Left lung (tissue), 10 donors: ENCODE measurements around the gene METTL9. TPM values are rescaled to one million over a fixed set of nuclear protein-coding genes. Genes with fewer than 3 reads are reported as not detected.

Source experiments
- ATAC-seq: fragments of 200-7000 bp; cut with Tn5 transposase; one replicate; pipeline ENCODE4 v1.9.1; 2020; ENCODE audit warnings: moderate library complexity
- DNase-seq, 4 donors: peaks; one replicate each; pipeline ENCODE4 v3.0.0-alpha.2; 2013 to 2020
- H3K27ac ChIP-seq, 2 donors: fragments of 200-600 bp; sonication (generic) in 1 of 2; one replicate each; pipeline versions ENCODE4 v1.5.0 to v1.8.0; 2020 to 2021
- H3K27me3 ChIP-seq, 2 donors: fragments of 200-600 bp; sonication (generic) in 1 of 2; one replicate each; pipeline versions ENCODE4 v1.5.0 to v1.8.0; 2020 to 2021
- H3K36me3 ChIP-seq, 2 donors: fragments of 200-600 bp; sonication (generic) in 1 of 2; one replicate each; pipeline versions ENCODE4 v1.5.0 to v1.8.0; 2020 to 2021
- H3K4me1 ChIP-seq, 2 donors: fragments of 200-600 bp; one replicate each; pipeline ENCODE4 v1.8.0; 2021
- H3K4me3 ChIP-seq, 2 donors: fragments of 200-600 bp; sonication (generic) in 1 of 2; one replicate each; pipeline versions ENCODE4 v1.5.0 to v1.8.0; 2020 to 2021; ENCODE audit warnings: mild to moderate bottlenecking in 1 of 2
- H3K9me3 ChIP-seq, 2 donors: fragments of 200-600 bp; sonication (generic) in 1 of 2; one replicate each; pipeline versions ENCODE4 v1.5.0 to v1.8.0; 2020 to 2021
- CTCF ChIP-seq, 2 donors: fragments of 200-600 bp; sonication (generic) in 1 of 2; IDR thresholded peaks; one replicate each; pipeline versions ENCODE4 v1.5.0 to v1.8.0; 2021; ENCODE audit warnings: antibody characterized with exemption in 2 of 2
- intact Hi-C, 2 donors: fragments of 100-400 bp; cut with DNase I; formaldehyde crosslinking; loops; one replicate each; pipeline versions ENCODE4 v1.11.2 to v1.14.2; 2022
- polyA plus RNA-seq, 6 donors: library from polyadenylated mRNA; unstranded; fragments of 120-200 nt; gene quantifications; one replicate each; pipeline ENCODE4 v1.2.1, GENCODE V29; 2013; ENCODE audit not compliant: insufficient read length in 6 of 6
- total RNA-seq, 2 donors: library from RNA; stranded (reverse); fragmentation: NEBNext Ultra II Directional; extraction: Animal tissue kit (Norgen Biotek cat#: 25700); gene quantifications; one replicate each; pipeline ENCODE4 v1.2.1, GENCODE V29; 2021
- donor health status: DM: no; HTN: yes; CAD: no.
- donor health status: DM: no; HTN: no; CAD: no.

Gene METTL9
- total and polyA plus RNA-seq, 8 donors, result 93.7 to 169 (median 154) TPM

GRCh38 chr16:21639493-21639892 is 40.1 kb downstream of the METTL9 start:
- DNase-seq, result no peak
- H3K27me3 ChIP-seq, result no peaks in the 10 kb centered on the region
- intact Hi-C loops, result no loop called here
- no peak overlapping the region for H3K4me3 ChIP-seq
- peaks cover 0 to 72% of the 10 kb centered on the region in 2 donors for H3K36me3 ChIP-seq
- peaks cover 0 to 60% of the 10 kb centered on the region in 2 donors for H3K4me1 ChIP-seq
- H3K27ac ChIP-seq, result peak overlapping the region in 1 of 2 donors; percentile 18
- no peak for TF ChIP-seq CTCF (IDR thresholded peaks at IDR 0.05)
- ATAC-seq, result no peak
- H3K9me3 ChIP-seq, result no peaks in the 10 kb centered on the region

GRCh38 chr16:21641916-21642315 is 42.5 kb downstream of the METTL9 start:
- DNase-seq (no peak), ATAC-seq (no peak)
- Histone ChIP-seq H3K27me3 (no peaks in the 10 kb centered on the region), H3K27ac (no peak overlapping the region), H3K36me3 (peaks cover 0 to 69% of the 10 kb centered on the region in 2 donors), H3K4me3 (no peak overlapping the region), H3K4me1 (peaks cover 6 to 85% of the 10 kb centered on the region in 2 donors), H3K9me3 (no peaks in the 10 kb centered on the region)
- no peak for TF ChIP-seq CTCF (IDR thresholded peaks at IDR 0.05)
- intact Hi-C loops, result no loop called here

- intact Hi-C loops, result no loop called here
- DNase-seq, result no peak
- no peak for TF ChIP-seq CTCF (IDR thresholded peaks at IDR 0.05)
These were observed 43.5 kb downstream of the METTL9 start for GRCh38 chr16:21642861-21643260.

GRCh38 chr16:21643785-21644184 is 44.4 kb downstream of the METTL9 start:
- Histone ChIP-seq H3K27me3 (no peaks in the 10 kb centered on the region), H3K9me3 (no peaks in the 10 kb centered on the region), H3K36me3 (peaks cover 0 to 74% of the 10 kb centered on the region in 2 donors), H3K4me1 (peaks cover 6 to 91% of the 10 kb centered on the region in 2 donors), H3K4me3 (no peak overlapping the region), H3K27ac (no peak overlapping the region)
- TF ChIP-seq CTCF (IDR thresholded peaks at IDR 0.05), result no peak
- intact Hi-C loops, result no loop called here
- ATAC-seq (no peak), DNase-seq (no peak)

More at GRCh38 chr16:21642861-21643260, 43.5 kb downstream of the METTL9 start:
- H3K9me3 ChIP-seq, result no peaks in the 10 kb centered on the region
- no peak overlapping the region for H3K4me3 ChIP-seq
- H3K27ac ChIP-seq, result peak overlapping the region in 1 of 2 donors; percentile 8
- peaks cover 0 to 69% of the 10 kb centered on the region in 2 donors for H3K36me3 ChIP-seq
- H3K4me1 ChIP-seq, result peaks cover 6 to 91% of the 10 kb centered on the region in 2 donors
- H3K27me3 ChIP-seq, result no peaks in the 10 kb centered on the region
- no peak for ATAC-seq

GRCh38 chr16:21644674-21645073 is 45.3 kb downstream of the METTL9 start:
- Histone ChIP-seq H3K4me1 (peaks cover 6 to 91% of the 10 kb centered on the region in 2 donors), H3K4me3 (peak overlapping the region in 1 of 2 donors; percentile 33), H3K27me3 (no peaks in the 10 kb centered on the region), H3K36me3 (peaks cover 0 to 74% of the 10 kb centered on the region in 2 donors), H3K27ac (peak overlapping the region; percentile 49 to 78), H3K9me3 (no peaks in the 10 kb centered on the region)
- intact Hi-C loops, result no loop called here
- no peak for DNase-seq
- TF ChIP-seq CTCF (IDR thresholded peaks at IDR 0.05), result no peak
- ATAC-seq, result no peak
